HUES64 (cell line): ENCODE results near the gene RASGRF2.

Experiments
- H3K27ac ChIP-seq: 2 replicates; pipeline ENCODE4 v1.7.0; 2013; ENCODE audit warnings: low read depth, low read length, inconsistent platforms
- H3K27me3 ChIP-seq: 2 replicates; pipeline ENCODE4 v1.6.1; 2013; ENCODE audit warnings: mild to moderate bottlenecking, low read length; ENCODE audit not compliant: insufficient read depth
- H3K36me3 ChIP-seq: 2 replicates; pipeline ENCODE4 v1.6.1; 2013; ENCODE audit warnings: mild to moderate bottlenecking, low read length; ENCODE audit not compliant: insufficient read depth
- H3K4me1 ChIP-seq: 2 replicates; pipeline ENCODE4 v1.6.1; 2013; ENCODE audit warnings: mild to moderate bottlenecking, low read length, moderate library complexity; ENCODE audit not compliant: insufficient read depth
- H3K4me3 ChIP-seq: 2 replicates; pipeline ENCODE4 v1.5.1; 2013; ENCODE audit warnings: mild to moderate bottlenecking, low read length, moderate library complexity
- H3K9ac ChIP-seq: 2 replicates; pipeline ENCODE4 v1.6.1; 2013; ENCODE audit warnings: mild to moderate bottlenecking, low read depth, low read length
- H3K9me3 ChIP-seq: 2 replicates; pipeline ENCODE4 v1.6.1; 2013; ENCODE audit warnings: low read depth, low read length; ENCODE audit not compliant: insufficient read depth
- WGBS: fragments of 150-250, 120-280 bp; methylation state at CpG from one replicate; pipeline ENCODE4 v1.1.7; 2013; ENCODE audit warnings: missing lambda C conversion rate; 5-methylcytosine and 5-hydroxymethylcytosine counted together

The RASGRF2 gene

GRCh38 chr5:80928073-80928472 is 32.1 kb upstream of the RASGRF2 start:
- WGBS, result 83% methylated on average over 2 of the region's 2 CpGs
- Histone ChIP-seq H3K9me3 (no peaks in the 10 kb centered on the region), H3K9ac (no peak overlapping the region), H3K4me1 (0 out of 2 replicates have a peak, but pooled peaks cover 2% of the 10 kb centered on the region), H3K27ac (no peak overlapping the region), H3K27me3 (no peaks in the 10 kb centered on the region), H3K36me3 (no peaks in the 10 kb centered on the region), H3K4me3 (no peak overlapping the region)

GRCh38 chr5:80930940-80931339 is 29.2 kb upstream of the RASGRF2 start:
- Histone ChIP-seq H3K36me3 (no peaks in the 10 kb centered on the region), H3K4me3 (no peak overlapping the region), H3K9ac (no peak overlapping the region), H3K27me3 (no peaks in the 10 kb centered on the region), H3K9me3 (no peaks in the 10 kb centered on the region), H3K27ac (no peak overlapping the region), H3K4me1 (0 out of 2 replicates have a peak, but pooled peaks cover 2% of the 10 kb centered on the region)
- WGBS, result 100% methylated on average over 2 of the region's 3 CpGs

GRCh38 chr5:80931411-80931810 is 28.8 kb upstream of the RASGRF2 start:
- H3K9ac ChIP-seq, result no peak overlapping the region
- no peaks in the 10 kb centered on the region for H3K27me3 ChIP-seq
- H3K4me1 ChIP-seq, result 0 out of 2 replicates have a peak, but pooled peaks cover 2% of the 10 kb centered on the region
- H3K4me3 ChIP-seq, result no peak overlapping the region
- H3K27ac ChIP-seq, result no peak overlapping the region
- no peaks in the 10 kb centered on the region for H3K9me3 ChIP-seq
- H3K36me3 ChIP-seq, result no peaks in the 10 kb centered on the region
- WGBS, result 93% methylated on average over 1 of the region's 1 CpG

- Histone ChIP-seq H3K27ac (no peak overlapping the region), H3K36me3 (no peaks in the 10 kb centered on the region), H3K9me3 (no peaks in the 10 kb centered on the region), H3K4me3 (no peak overlapping the region), H3K4me1 (0 out of 2 replicates have a peak, but pooled peaks cover 2% of the 10 kb centered on the region), H3K27me3 (no peaks in the 10 kb centered on the region), H3K9ac (no peak overlapping the region)
- WGBS, result 93% methylated on average over 2 of the region's 2 CpGs
These were observed 27.1 kb upstream of the RASGRF2 start for GRCh38 chr5:80933036-80933435.

- Histone ChIP-seq H3K36me3 (no peaks in the 10 kb centered on the region), H3K9ac (no peak overlapping the region), H3K27me3 (no peaks in the 10 kb centered on the region), H3K4me3 (no peak overlapping the region), H3K4me1 (0 out of 2 replicates have a peak, but pooled peaks cover 2% of the 10 kb centered on the region), H3K9me3 (no peaks in the 10 kb centered on the region), H3K27ac (no peak overlapping the region)
- 93% methylated on average over 4 of the region's 4 CpGs for WGBS
These were observed 25.4 kb upstream of the RASGRF2 start for GRCh38 chr5:80934751-80935150.

GRCh38 chr5:80935811-80936385 is 24.3 kb upstream of the RASGRF2 start:
- H3K9me3 ChIP-seq, result no peaks in the 10 kb centered on the region
- H3K4me3 ChIP-seq, result no peak overlapping the region
- H3K27ac ChIP-seq, result no peak overlapping the region
- H3K9ac ChIP-seq, result no peak overlapping the region
- H3K27me3 ChIP-seq, result no peaks in the 10 kb centered on the region
- WGBS, result 85% methylated on average over 3 of the region's 3 CpGs
- H3K36me3 ChIP-seq, result no peaks in the 10 kb centered on the region
- H3K4me1 ChIP-seq, result no peaks in the 10 kb centered on the region

- Histone ChIP-seq H3K4me3 (no peak overlapping the region), H3K4me1 (no peaks in the 10 kb centered on the region), H3K27me3 (no peaks in the 10 kb centered on the region), H3K9ac (no peak overlapping the region), H3K27ac (no peak overlapping the region), H3K9me3 (no peaks in the 10 kb centered on the region), H3K36me3 (no peaks in the 10 kb centered on the region)
- WGBS, result 93% methylated on average over 3 of the region's 3 CpGs
These were observed 23.3 kb upstream of the RASGRF2 start for GRCh38 chr5:80936881-80937280.

- H3K36me3 ChIP-seq, result no peaks in the 10 kb centered on the region
- H3K27ac ChIP-seq, result no peak overlapping the region
- WGBS, result 90% methylated on average over 7 of the region's 9 CpGs
- no peaks in the 10 kb centered on the region for H3K9me3 ChIP-seq
- H3K4me1 ChIP-seq, result no peaks in the 10 kb centered on the region
- no peak overlapping the region for H3K4me3 ChIP-seq
- H3K9ac ChIP-seq, result no peak overlapping the region
- H3K27me3 ChIP-seq, result no peaks in the 10 kb centered on the region
These were observed 22.4 kb upstream of the RASGRF2 start for GRCh38 chr5:80937584-80938356.

GRCh38 chr5:80941496-80941895 is 18.7 kb upstream of the RASGRF2 start:
- no CpG with 5 or more reads among the region's 1 CpG for WGBS
- no peaks in the 10 kb centered on the region for H3K27me3 ChIP-seq

GRCh38 chr5:80951366-80951765 is 8.8 kb upstream of the RASGRF2 start:
- WGBS, result 96% methylated on average over 5 of the region's 5 CpGs
- Histone ChIP-seq H3K4me1 (peaks cover 11% of the 10 kb centered on the region), H3K9me3 (no peaks in the 10 kb centered on the region), H3K36me3 (no peaks in the 10 kb centered on the region), H3K4me3 (no peak overlapping the region), H3K27me3 (no peaks in the 10 kb centered on the region), H3K27ac (no peak overlapping the region), H3K9ac (no peak overlapping the region)

More at GRCh38 chr5:80941496-80941895, 18.7 kb upstream of the RASGRF2 start:
- Histone ChIP-seq H3K4me1 (no peaks in the 10 kb centered on the region), H3K27ac (no peak overlapping the region), H3K36me3 (no peaks in the 10 kb centered on the region), H3K9me3 (peaks cover 5% of the 10 kb centered on the region; the same call in 1 of the 2 replicates), H3K9ac (no peak overlapping the region), H3K4me3 (no peak overlapping the region)

- Histone ChIP-seq H3K27me3 (0 out of 2 replicates have a peak, but pooled peaks cover 2% of the 10 kb centered on the region), H3K36me3 (no peaks in the 10 kb centered on the region), H3K9ac (no peak overlapping the region), H3K4me1 (peaks cover 33% of the 10 kb centered on the region), H3K9me3 (no peaks in the 10 kb centered on the region), H3K27ac (no peak overlapping the region), H3K4me3 (no peak overlapping the region)
- 95% methylated on average over 5 of the region's 5 CpGs for WGBS
These were observed 6.6 kb upstream of the RASGRF2 start for GRCh38 chr5:80953587-80953986.
